GM04503 (cell line): ENCODE results near the gene ZNF646.

Experiments used
- DNase-seq: peaks from one replicate; pipeline ENCODE4 v3.0.0-alpha.2; 2012; ENCODE audit warnings: low read depth

Gene ZNF646

GRCh38 chr16:31073970-31074813 lies at the start of gene ZNF646, which contains the start of gene ZNF668:
TSS of gene ZNF646 (plus strand) at chr16:31074422. CDS start at chr16:31076325, 1,903 bp downstream.
TSS of gene ZNF668 (minus strand) at chr16:31074240. CDS start at chr16:31064459, 9,781 bp downstream.
- DNase-seq, result peak; percentile 92

GRCh38 chr16:31025339-31025738 lies 48.9 kb upstream of the ZNF646 start:
- no peak for DNase-seq

- DNase-seq, result no peak
Observed at GRCh38 chr16:31029272-31029671, 45.0 kb upstream of the ZNF646 start.

GRCh38 chr16:31031276-31031675 lies 42.9 kb upstream of the ZNF646 start:
- no peak for DNase-seq

- DNase-seq, result peak; percentile 87
Observed at GRCh38 chr16:31032736-31033708, 41.2 kb upstream of the ZNF646 start, which contains the start of gene STX4. TSS of gene STX4 (plus strand) at chr16:31033558. CDS start at chr16:31033806, 248 bp downstream.

- peak; percentile 16 for DNase-seq
Observed at GRCh38 chr16:31033709-31034492, 40.3 kb upstream of the ZNF646 start.

GRCh38 chr16:31036691-31037090 lies 37.5 kb upstream of the ZNF646 start:
- no peak for DNase-seq

GRCh38 chr16:31038993-31039392 lies 35.2 kb upstream of the ZNF646 start:
- no peak for DNase-seq

GRCh38 chr16:31042866-31043265 lies 31.4 kb upstream of the ZNF646 start:
- no peak for DNase-seq

GRCh38 chr16:31043352-31043751 lies 30.9 kb upstream of the ZNF646 start:
- DNase-seq, result no peak

- DNase-seq, result no peak
Observed at GRCh38 chr16:31043898-31044481, 30.2 kb upstream of the ZNF646 start.

GRCh38 chr16:31050280-31051030 lies 23.8 kb upstream of the ZNF646 start:
- DNase-seq, result no peak

- peak; percentile 91 for DNase-seq
Observed at GRCh38 chr16:31052114-31052513, 22.1 kb upstream of the ZNF646 start.

GRCh38 chr16:31055613-31056012 lies 18.6 kb upstream of the ZNF646 start:
- no peak for DNase-seq

GRCh38 chr16:31061126-31061812 lies 13.0 kb upstream of the ZNF646 start:
- no peak for DNase-seq

GRCh38 chr16:31061813-31062440 lies 12.3 kb upstream of the ZNF646 start:
- no peak for DNase-seq

GRCh38 chr16:31063495-31063842 lies 10.8 kb upstream of the ZNF646 start:
- DNase-seq, result no peak

GRCh38 chr16:31063843-31064611 lies 10.2 kb upstream of the ZNF646 start:
- DNase-seq, result no peak
